HUDEP-2 (cell line): Measurements from ENCODE around the gene MITF.

Experiments used
- DNase-seq, 76 experiments: peaks; one replicate each; lab custom pipeline; 2025; ENCODE audit not compliant: unreplicated experiment in 76 of 76; lab: John Stamatoyannopoulos, UW

The MITF gene

GRCh38 chr3:69941439-69942176, 202.3 kb downstream of the MITF start:
- DNase-seq, result no peak

GRCh38 chr3:69944931-69945493, 205.7 kb downstream of the MITF start:
- DNase-seq, result no peak

GRCh38 chr3:69948246-69948862, 209.1 kb downstream of the MITF start:
- peak in 6 of 76 experiments; percentile 7 to 25 (median 14) for DNase-seq

- DNase-seq, result no peak
Measured at GRCh38 chr3:69951616-69952015, 212.4 kb downstream of the MITF start.

GRCh38 chr3:69959581-69959980, 220.3 kb downstream of the MITF start:
- DNase-seq, result no peak

- DNase-seq, result no peak
Measured at GRCh38 chr3:69961706-69962439, 222.6 kb downstream of the MITF start.

- no peak for DNase-seq
Measured at GRCh38 chr3:69963643-69964042, 224.4 kb downstream of the MITF start.

- no peak for DNase-seq
Measured at GRCh38 chr3:69967156-69967555, 227.9 kb downstream of the MITF start.

- DNase-seq, result no peak
Measured at GRCh38 chr3:69970827-69971226, 231.6 kb downstream of the MITF start.

- DNase-seq, result no peak
Measured at GRCh38 chr3:69972672-69973071, 233.4 kb downstream of the MITF start.

- no peak for DNase-seq
Measured at GRCh38 chr3:69976021-69976420, 236.8 kb downstream of the MITF start.

GRCh38 chr3:69983546-69984265, 244.4 kb downstream of the MITF start:
- DNase-seq, result no peak

GRCh38 chr3:69985266-69985665, 246.0 kb downstream of the MITF start:
- no peak for DNase-seq

- DNase-seq, result no peak
Measured at GRCh38 chr3:69986419-69986818, 247.2 kb downstream of the MITF start.

GRCh38 chr3:69987833-69988232, 248.6 kb downstream of the MITF start:
- DNase-seq, result no peak

GRCh38 chr3:69993757-69994156, 254.5 kb downstream of the MITF start:
- DNase-seq, result no peak

GRCh38 chr3:69994919-69995318, 255.7 kb downstream of the MITF start:
- no peak for DNase-seq

GRCh38 chr3:69997631-69998307, 258.5 kb downstream of the MITF start:
- no peak for DNase-seq

GRCh38 chr3:69998759-69999139, 259.5 kb downstream of the MITF start:
- no peak for DNase-seq
